Activated CD4-positive, alpha-beta T cell treated with anti-CD3 and anti-CD28 coated beads for 48 hours (primary cell): ENCODE data around the gene RMND5A.
A peak's percentile ranks its signal among the peaks of the same experiment; 100 is the strongest.
"Not testable (repeated sequence)": the region's sequence is repeated elsewhere in the genome, so short reads cannot be mapped to it uniquely, and the experiment has no call there.

Experiments
- DNase-seq: peaks from one replicate; pipeline ENCODE4 v3.0.0-alpha.2; 2020

The RMND5A gene

GRCh38 chr2:86719637-86720539 lies at the start of gene RMND5A:
RMND5A (plus strand) TSS chr2:86720291; CDS start chr2:86720668, 377 bp downstream.
- DNase-seq: peak; percentile 94

GRCh38 chr2:86671337-86671981 lies 48.6 kb upstream of the RMND5A start:
- no peak for DNase-seq

GRCh38 chr2:86672027-86672545 lies 48.0 kb upstream of the RMND5A start:
- DNase-seq: no peak

GRCh38 chr2:86673011-86673410 lies 47.1 kb upstream of the RMND5A start:
- no peak for DNase-seq

GRCh38 chr2:86673986-86674670 lies 46.0 kb upstream of the RMND5A start:
- DNase-seq: no peak

GRCh38 chr2:86675104-86675503 lies 45.0 kb upstream of the RMND5A start:
- no peak for DNase-seq

GRCh38 chr2:86675511-86676015 lies 44.5 kb upstream of the RMND5A start:
- no peak for DNase-seq

GRCh38 chr2:86677816-86678215 lies 42.3 kb upstream of the RMND5A start:
- DNase-seq: no peak

GRCh38 chr2:86679036-86679435 lies 41.1 kb upstream of the RMND5A start:
- DNase-seq: no peak

- DNase-seq: no peak
These were observed 34.7 kb upstream of the RMND5A start for GRCh38 chr2:86685351-86685750.

- no peak for DNase-seq
These were observed 33.6 kb upstream of the RMND5A start for GRCh38 chr2:86686460-86686859.

GRCh38 chr2:86686905-86687304 lies 33.2 kb upstream of the RMND5A start:
- DNase-seq: no peak

GRCh38 chr2:86695053-86695691 lies 24.9 kb upstream of the RMND5A start:
- DNase-seq: peak; percentile 29

GRCh38 chr2:86697551-86698104 lies 22.5 kb upstream of the RMND5A start:
- DNase-seq: no peak

- DNase-seq: no peak
These were observed 19.4 kb upstream of the RMND5A start for GRCh38 chr2:86700690-86701089.

GRCh38 chr2:86703704-86704361 lies 16.3 kb upstream of the RMND5A start:
- no peak for DNase-seq

- no peak for DNase-seq
These were observed 15.6 kb upstream of the RMND5A start for GRCh38 chr2:86704459-86704971.

GRCh38 chr2:86706220-86706619 lies 13.9 kb upstream of the RMND5A start:
- no peak for DNase-seq

- no peak for DNase-seq
These were observed 13.2 kb upstream of the RMND5A start for GRCh38 chr2:86706935-86707334.

- not testable (repeated sequence) for DNase-seq
These were observed 12.0 kb upstream of the RMND5A start for GRCh38 chr2:86708126-86708525.

GRCh38 chr2:86714579-86715173 lies 5.4 kb upstream of the RMND5A start:
- DNase-seq: not testable (repeated sequence)
